Hypothalamus (tissue), 51 donors: Measurements from ENCODE around the gene PP2D1.
"Not testable (repeated sequence)": the region's sequence is repeated elsewhere in the genome, so short reads cannot be mapped to it uniquely, and the experiment has no call there.

Experiments used
- DNase-seq, 51 donors: peaks; one replicate each; lab custom pipeline; 2025; lab: John Stamatoyannopoulos, UW

PP2D1 gene

GRCh38 chr3:20012164-20012563, at the start of gene PP2D1:
Gene PP2D1 (minus strand): TSS chr3:20012264. CDS start chr3:20012072, 192 bp downstream.
- DNase-seq, result no peak

- DNase-seq, result no peak
Observed at GRCh38 chr3:20060974-20061685, 49.1 kb upstream of the PP2D1 start.

GRCh38 chr3:20059929-20060328, 47.9 kb upstream of the PP2D1 start:
- no peak for DNase-seq

GRCh38 chr3:20057612-20058180, 45.6 kb upstream of the PP2D1 start:
- DNase-seq, result peak in 7 of 51 donors; percentile 19 to 43 (median 35)

- DNase-seq, result peak in 1 of 51 donors; percentile 42
Observed at GRCh38 chr3:20056725-20057611, 44.9 kb upstream of the PP2D1 start.

- DNase-seq, result no peak
Observed at GRCh38 chr3:20055842-20056241, 43.8 kb upstream of the PP2D1 start.

- DNase-seq, result peak in 3 of 51 donors; percentile 13 to 53 (median 46)
Observed at GRCh38 chr3:20055020-20055775, 43.1 kb upstream of the PP2D1 start.

- DNase-seq, result peak in 8 of 51 donors; percentile 10 to 45 (median 31)
Observed at GRCh38 chr3:20054549-20054987, 42.5 kb upstream of the PP2D1 start.

- no peak for DNase-seq
Observed at GRCh38 chr3:20052851-20053250, 40.8 kb upstream of the PP2D1 start.

- DNase-seq, result no peak
Observed at GRCh38 chr3:20051123-20051806, 39.2 kb upstream of the PP2D1 start.

GRCh38 chr3:20047976-20048883, 36.2 kb upstream of the PP2D1 start:
- peak in 3 of 51 donors; percentile 10 to 43 (median 19) for DNase-seq

GRCh38 chr3:20047341-20047779, 35.3 kb upstream of the PP2D1 start:
- no peak for DNase-seq

GRCh38 chr3:20046556-20046955, 34.5 kb upstream of the PP2D1 start:
- no peak for DNase-seq

GRCh38 chr3:20045141-20045540, 33.1 kb upstream of the PP2D1 start:
- DNase-seq, result not testable (repeated sequence)

- no peak for DNase-seq
Observed at GRCh38 chr3:20043825-20044224, 31.8 kb upstream of the PP2D1 start.

- DNase-seq, result peak in 44 of 51 donors; percentile 18 to 80 (median 48)
Observed at GRCh38 chr3:20043396-20043795, 31.3 kb upstream of the PP2D1 start.

GRCh38 chr3:20042331-20042730, 30.3 kb upstream of the PP2D1 start:
- DNase-seq, result peak in 2 of 51 donors; percentile 32 to 33

- peak; percentile 45 to 96 (median 87) for DNase-seq
Observed at GRCh38 chr3:20041197-20041780, 29.2 kb upstream of the PP2D1 start.
